A673 (cell line): ENCODE results near the gene NAV2.

ENCODE experiments used
- CTCF ChIP-seq: fragments of 300-800, 200-600 bp; sonication (generic); conservative IDR thresholded peaks from 2 replicates; pipeline ENCODE4 v1.5.1; 2017; ENCODE audit warnings: low read depth, mild to moderate bottlenecking, antibody characterized with exemption, low read length, moderate library complexity, mixed read lengths
- EZH2 ChIP-seq: fragments of 200-600 bp; sonication (generic); IDR thresholded peaks from 2 replicates; pipeline ENCODE4 v1.6.1; 2017; ENCODE audit warnings: borderline replicate concordance, low read depth, mild to moderate bottlenecking, mixed read lengths, antibody characterized with exemption, low read length; ENCODE audit not compliant: poor library complexity, severe bottlenecking

- TF ChIP-seq EZH2 (no peak), CTCF (no peak)
Observed at GRCh38 chr11:20042045-20042639, 329.5 kb downstream of the NAV2 start.
